Peyer's patch (tissue), 4 donors: ENCODE data around the gene CARMIL1. TPM values are rescaled to one million over a fixed set of nuclear protein-coding genes. Genes with fewer than 3 reads are reported as not detected.
A peak's percentile ranks its signal among the peaks of the same experiment; 100 is the strongest.

Experiments used
- DNase-seq, 3 donors: peaks; one replicate each; pipeline ENCODE4 v3.0.0-alpha.2; 2017 to 2019
- H3K27ac ChIP-seq, 4 donors: fragments of 200-600 bp; sonication (generic); one replicate each; pipeline ENCODE4 v1.5.1; 2016 to 2019
- H3K27me3 ChIP-seq, 2 donors: fragments of 200-600 bp; sonication (generic); one replicate each; pipeline ENCODE4 v1.5.1; 2019
- H3K36me3 ChIP-seq, 3 donors: fragments of 200-600 bp; sonication (generic); one replicate each; pipeline ENCODE4 v1.5.1; 2016 to 2019
- H3K4me1 ChIP-seq, 4 donors: fragments of 200-600 bp; sonication (generic); one replicate each; pipeline ENCODE4 v1.5.1; 2016 to 2019
- H3K4me3 ChIP-seq, 4 donors: fragments of 200-600 bp; sonication (generic); 1 replicate in 3 of 4; 2 replicates in 1 of 4; pipeline ENCODE4 v1.5.1; 2016 to 2019; ENCODE audit warnings: mild to moderate bottlenecking in 1 of 4
- H3K9me3 ChIP-seq, 4 donors: fragments of 200-600 bp; sonication (generic); one replicate each; pipeline ENCODE4 v1.5.1; 2016 to 2019; ENCODE audit warnings: mild to moderate bottlenecking in 1 of 4
- POLR2A ChIP-seq, 2 donors: fragments of 450-650 bp; IDR thresholded peaks; one replicate each; pipeline ENCODE4 v1.5.1; 2017; ENCODE audit warnings: antibody characterized with exemption in 2 of 2, mild to moderate bottlenecking in 2 of 2, moderate library complexity in 2 of 2
- total RNA-seq, 4 donors: library from RNA; depleted of rRNA; stranded (reverse); fragments of >200 nt; gene quantifications; one replicate each; pipeline ENCODE4 v1.1.0, GENCODE V29; 2016
- TF ChIP-seq, protein P1 (sequence below), 6 experiments: fragments of 450-650 bp in 4 of 6; fragments of 200-600 bp in 2 of 6; sonication (generic) in 1 of 6; IDR thresholded peaks; one replicate each; pipeline ENCODE4 v1.5.1; 2017 to 2019; ENCODE audit warnings: antibody characterized with exemption in 6 of 6, mild to moderate bottlenecking in 3 of 6, moderate library complexity in 1 of 6

Gene CARMIL1
- total RNA-seq, 4 donors from 2014 or later, result 75.1 to 107 (median 85.7) TPM

- no peak for TF ChIP-seq POLR2A (IDR thresholded peaks at IDR 0.05)
- TF ChIP-seq, protein P1, sequence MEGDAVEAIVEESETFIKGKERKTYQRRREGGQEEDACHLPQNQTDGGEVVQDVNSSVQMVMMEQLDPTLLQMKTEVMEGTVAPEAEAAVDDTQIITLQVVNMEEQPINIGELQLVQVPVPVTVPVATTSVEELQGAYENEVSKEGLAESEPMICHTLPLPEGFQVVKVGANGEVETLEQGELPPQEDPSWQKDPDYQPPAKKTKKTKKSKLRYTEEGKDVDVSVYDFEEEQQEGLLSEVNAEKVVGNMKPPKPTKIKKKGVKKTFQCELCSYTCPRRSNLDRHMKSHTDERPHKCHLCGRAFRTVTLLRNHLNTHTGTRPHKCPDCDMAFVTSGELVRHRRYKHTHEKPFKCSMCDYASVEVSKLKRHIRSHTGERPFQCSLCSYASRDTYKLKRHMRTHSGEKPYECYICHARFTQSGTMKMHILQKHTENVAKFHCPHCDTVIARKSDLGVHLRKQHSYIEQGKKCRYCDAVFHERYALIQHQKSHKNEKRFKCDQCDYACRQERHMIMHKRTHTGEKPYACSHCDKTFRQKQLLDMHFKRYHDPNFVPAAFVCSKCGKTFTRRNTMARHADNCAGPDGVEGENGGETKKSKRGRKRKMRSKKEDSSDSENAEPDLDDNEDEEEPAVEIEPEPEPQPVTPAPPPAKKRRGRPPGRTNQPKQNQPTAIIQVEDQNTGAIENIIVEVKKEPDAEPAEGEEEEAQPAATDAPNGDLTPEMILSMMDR (IDR thresholded peaks at IDR 0.05), result no peak
- H3K27me3 ChIP-seq, result no peaks in the 10 kb centered on the region
- no peak for DNase-seq
These were observed 311.8 kb downstream of the CARMIL1 start for GRCh38 chr6:25590986-25591385.

GRCh38 chr6:25596928-25597818, 318.0 kb downstream of the CARMIL1 start:
- Histone ChIP-seq H3K4me3 (no peak overlapping the region), H3K9me3 (no peaks in the 10 kb centered on the region), H3K27me3 (no peaks in the 10 kb centered on the region), H3K36me3 (peaks cover 0 to 41% (median 0%) of the 10 kb centered on the region in 3 donors), H3K27ac (no peak overlapping the region), H3K4me1 (no peaks in the 10 kb centered on the region)
- DNase-seq, result no peak
- TF ChIP-seq POLR2A (IDR thresholded peaks at IDR 0.05), result no peak
- TF ChIP-seq, protein P1 (IDR thresholded peaks at IDR 0.05), result no peak

More at GRCh38 chr6:25590986-25591385, 311.8 kb downstream of the CARMIL1 start:
- H3K27ac ChIP-seq, result no peak overlapping the region
- H3K4me3 ChIP-seq, result no peak overlapping the region
- peaks cover 0 to 34% (median 0%) of the 10 kb centered on the region in 3 donors for H3K36me3 ChIP-seq
- no peaks in the 10 kb centered on the region for H3K9me3 ChIP-seq
- no peaks in the 10 kb centered on the region for H3K4me1 ChIP-seq

GRCh38 chr6:25599516-25600085, 320.4 kb downstream of the CARMIL1 start:
- no peak for DNase-seq
- peaks cover 0 to 18% (median 0%) of the 10 kb centered on the region in 3 donors for H3K36me3 ChIP-seq
- TF ChIP-seq, protein P1 (IDR thresholded peaks at IDR 0.05), result no peak
- TF ChIP-seq POLR2A (IDR thresholded peaks at IDR 0.05), result no peak
- no peaks in the 10 kb centered on the region for H3K27me3 ChIP-seq
- H3K4me1 ChIP-seq, result no peaks in the 10 kb centered on the region
- H3K9me3 ChIP-seq, result no peaks in the 10 kb centered on the region
- H3K4me3 ChIP-seq, result no peak overlapping the region
- H3K27ac ChIP-seq, result no peak overlapping the region

- peaks cover 0 to 15% (median 0%) of the 10 kb centered on the region in 3 donors for H3K36me3 ChIP-seq
- DNase-seq, result no peak
- H3K9me3 ChIP-seq, result no peaks in the 10 kb centered on the region
- no peaks in the 10 kb centered on the region for H3K27me3 ChIP-seq
- no peaks in the 10 kb centered on the region for H3K4me1 ChIP-seq
- TF ChIP-seq, protein P1 (IDR thresholded peaks at IDR 0.05), result peak in 5 of 6 experiments; percentile 38 to 65 (median 60)
- no peak for TF ChIP-seq POLR2A (IDR thresholded peaks at IDR 0.05)
- no peak overlapping the region for H3K4me3 ChIP-seq
- H3K27ac ChIP-seq, result no peak overlapping the region
These were observed 322.9 kb downstream of the CARMIL1 start for GRCh38 chr6:25601800-25602673.

DNA sequence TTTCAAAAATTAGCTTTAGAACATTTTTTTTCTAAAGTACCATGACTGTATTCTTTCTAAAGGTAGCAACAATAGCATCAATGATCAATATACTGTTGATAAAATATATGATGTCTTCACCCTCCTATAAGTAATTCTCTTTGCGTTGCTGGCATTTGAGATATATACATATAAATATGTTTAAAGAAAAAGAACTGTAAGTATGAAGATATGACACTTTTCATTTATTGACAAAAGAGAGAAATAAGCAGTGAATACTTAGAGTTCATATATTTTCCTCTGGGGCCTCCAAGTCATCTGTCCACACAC, 323.5 kb downstream of the CARMIL1 start:
- H3K36me3 ChIP-seq, result peaks cover 0 to 15% (median 0%) of the 10 kb centered on the region in 3 donors
- no peaks in the 10 kb centered on the region for H3K9me3 ChIP-seq
- TF ChIP-seq, protein P1 (IDR thresholded peaks at IDR 0.05), result peak in 1 of 6 experiments; percentile 2
- no peak for TF ChIP-seq POLR2A (IDR thresholded peaks at IDR 0.05)
- no peaks in the 10 kb centered on the region for H3K27me3 ChIP-seq
- no peaks in the 10 kb centered on the region for H3K4me1 ChIP-seq
- H3K27ac ChIP-seq, result no peak overlapping the region
- H3K4me3 ChIP-seq, result no peak overlapping the region
- DNase-seq, result no peak
